Prostate gland (tissue), 2 donors: ENCODE measurements around the gene EIF5A. TPM values are rescaled to one million over a fixed set of nuclear protein-coding genes. Genes with fewer than 3 reads are reported as not detected.
"Not testable (repeated sequence)": the region's sequence is repeated elsewhere in the genome, so short reads cannot be mapped to it uniquely, and the experiment has no call there.

Source experiments
- DNase-seq: peaks from one replicate; pipeline ENCODE4 v3.0.0-alpha.2; 2019; ENCODE audit warnings: low spot score
- H3K27ac ChIP-seq, 2 donors: fragments of 200-600 bp; sonication (generic); 2 replicates each; pipeline ENCODE4 v1.5.1; 2017 to 2019
- H3K27me3 ChIP-seq: fragments of 200-600 bp; sonication (generic); replicated peaks from 2 replicates; pipeline ENCODE4 v1.5.1; 2019; ENCODE audit not compliant: insufficient read depth
- H3K36me3 ChIP-seq, 2 donors: fragments of 200-600 bp; sonication (generic); 1 replicate in 1 of 2; 2 replicates in 1 of 2; pipeline versions ENCODE4 v1.5.1 to v1.8.1; 2017 to 2019
- H3K4me1 ChIP-seq: fragments of 200-600 bp; sonication (generic); replicated peaks from 2 replicates; pipeline ENCODE4 v1.5.1; 2019
- H3K4me3 ChIP-seq, 2 donors: fragments of 200-600 bp; sonication (generic); 2 replicates each; pipeline ENCODE4 v1.5.1; 2017 to 2019
- H3K9me3 ChIP-seq: fragments of 200-600 bp; sonication (generic); 2 replicates; pipeline ENCODE4 v1.5.1; 2017
- CTCF ChIP-seq, 4 experiments: fragments of 200-600 bp in 2 of 4; fragments of 450-650 bp in 2 of 4; sonication (generic) in 2 of 4; IDR thresholded peaks; 1 replicate in 3 of 4; 2 replicates in 1 of 4; pipeline ENCODE4 v1.5.1; 2016 to 2019; ENCODE audit warnings: antibody characterized with exemption in 4 of 4, mild to moderate bottlenecking in 2 of 4, moderate library complexity in 2 of 4
- POLR2A ChIP-seq: fragments of 450-650 bp; IDR thresholded peaks from one replicate; pipeline ENCODE4 v1.6.1; 2016; ENCODE audit warnings: antibody characterized with exemption, mild to moderate bottlenecking
- POLR2AphosphoS5 ChIP-seq: sonication (generic); formaldehyde crosslinking; IDR thresholded peaks from one replicate; pipeline ENCODE4 v1.6.1; 2017; ENCODE audit warnings: antibody characterized with exemption
- WGBS: methylation state at CpG from one replicate; pipeline ENCODE4 v1.1.5; 2018; 5-methylcytosine and 5-hydroxymethylcytosine counted together
- intact Hi-C: fragments of 100-400 bp; cut with DNase I; formaldehyde crosslinking; loops from one replicate; pipeline ENCODE4 v1.14.2; 2022
- total RNA-seq, 2 donors: library from RNA; depleted of rRNA; stranded (reverse); fragments of >200 nt; gene quantifications; one replicate each; pipeline ENCODE4 v1.1.0, GENCODE V29; 2016

EIF5A gene
- total RNA-seq, 2 donors from 2014 or later: 172 to 195 TPM

DNA sequence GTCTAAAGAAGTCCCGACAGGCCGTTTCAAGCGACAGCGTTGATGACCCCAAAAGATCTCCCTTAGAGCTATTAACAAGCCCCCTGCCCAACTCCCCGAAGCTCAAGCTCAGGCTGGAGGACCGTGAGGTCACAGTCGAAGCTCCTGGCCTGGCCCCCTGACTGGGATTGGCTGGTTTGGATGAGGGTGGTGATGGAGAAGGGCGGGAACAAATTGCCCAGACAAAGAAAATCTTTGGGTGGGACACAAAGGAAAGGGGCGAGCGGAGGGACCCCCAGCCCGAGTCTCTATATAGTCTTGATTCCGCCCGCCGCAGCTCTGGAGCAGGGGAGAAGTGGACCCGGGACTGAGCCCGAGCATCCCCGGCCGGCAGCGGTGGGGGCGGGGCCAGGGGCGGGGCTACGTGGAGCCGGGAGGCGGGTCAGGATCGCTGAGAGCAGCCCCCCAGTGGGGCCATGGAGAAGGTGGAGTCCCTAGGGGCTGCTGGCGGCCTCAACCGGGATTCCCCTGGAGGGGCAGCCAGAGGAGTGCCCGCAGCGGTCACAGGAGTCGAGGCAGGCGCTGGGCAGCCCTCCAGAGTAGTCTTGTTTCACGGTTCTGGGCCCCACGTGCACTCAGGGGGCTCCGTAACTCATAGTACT lies 22.7 kb downstream of the EIF5A start:
- Histone ChIP-seq H3K27me3 (no peaks in the 10 kb centered on the region), H3K36me3 (no peaks in the 10 kb centered on the region), H3K9me3 (no peaks in the 10 kb centered on the region), H3K4me1 (peaks cover 6% of the 10 kb centered on the region), H3K4me3 (peak overlapping the region; percentile 72 to 87), H3K27ac (peak overlapping the region; percentile 82 to 84)
- no peak for TF ChIP-seq POLR2AphosphoS5
- no peak for TF ChIP-seq CTCF (IDR thresholded peaks at IDR 0.05)
- no peak for TF ChIP-seq POLR2A
- WGBS: under 1% methylated on average over 28 of the region's 34 CpGs
- intact Hi-C loops: no loop called here
- peak; percentile 69 for DNase-seq

DNA sequence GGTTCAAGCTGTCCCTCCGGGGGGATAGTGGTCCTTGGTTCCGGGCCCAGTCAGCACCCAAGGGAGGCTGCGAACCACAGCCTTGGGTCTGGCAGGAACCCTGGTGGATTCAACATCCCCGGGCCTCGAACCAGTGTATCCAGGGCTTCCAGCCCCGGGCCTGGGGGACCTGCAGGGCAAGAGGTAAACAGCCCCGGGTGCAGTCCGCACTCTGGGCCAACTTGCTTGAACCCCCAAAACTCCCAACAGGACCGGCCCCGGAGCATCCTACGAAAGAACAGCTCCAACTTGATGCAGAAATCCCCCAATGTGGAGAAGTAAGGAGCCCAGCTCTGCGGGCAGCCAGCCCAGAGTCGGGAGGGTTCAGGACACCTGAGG lies 23.2 kb downstream of the EIF5A start:
- WGBS: 58% methylated on average over 10 of the region's 13 CpGs
- Histone ChIP-seq H3K9me3 (no peaks in the 10 kb centered on the region), H3K4me3 (peak overlapping the region; percentile 72 to 87), H3K27ac (peak overlapping the region; percentile 82 to 84), H3K27me3 (no peaks in the 10 kb centered on the region), H3K36me3 (no peaks in the 10 kb centered on the region), H3K4me1 (peaks cover 6% of the 10 kb centered on the region)
- TF ChIP-seq POLR2A (no peak), POLR2AphosphoS5 (no peak), CTCF (IDR thresholded peaks at IDR 0.05) (no peak)
- intact Hi-C loops: no loop called here
- no peak for DNase-seq

DNA sequence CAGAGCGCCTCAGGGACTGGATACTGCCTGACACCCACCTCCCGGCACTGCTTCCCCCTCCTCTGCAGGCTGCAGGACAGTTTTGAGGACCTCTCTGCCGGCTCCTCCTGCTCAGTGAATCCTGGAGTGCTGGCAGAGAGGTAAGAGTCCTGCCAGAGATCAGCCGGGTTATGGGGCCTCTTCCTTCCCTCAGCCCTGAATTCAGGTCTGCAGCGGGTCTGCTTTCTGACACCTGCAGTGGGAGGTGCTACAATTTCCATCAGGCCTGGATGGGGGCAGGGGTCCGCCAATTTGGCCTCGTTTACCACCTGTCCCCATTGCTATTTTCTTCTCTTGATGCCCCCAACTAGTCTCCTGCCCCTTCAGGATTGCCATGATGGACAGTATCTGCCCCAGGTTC lies 24.7 kb downstream of the EIF5A start:
- intact Hi-C loops: no loop called here
- no peak for DNase-seq
- no peak for TF ChIP-seq POLR2A
- TF ChIP-seq CTCF (IDR thresholded peaks at IDR 0.05): no peak
- TF ChIP-seq POLR2AphosphoS5: no peak
- Histone ChIP-seq H3K9me3 (no peaks in the 10 kb centered on the region), H3K27ac (no peak overlapping the region), H3K27me3 (no peaks in the 10 kb centered on the region), H3K4me1 (peaks cover 6% of the 10 kb centered on the region), H3K36me3 (no peaks in the 10 kb centered on the region), H3K4me3 (no peak overlapping the region)
- WGBS: 51% methylated on average over 7 of the region's 7 CpGs

- H3K9me3 ChIP-seq, H3K27ac ChIP-seq, intact Hi-C loops, H3K27me3 ChIP-seq, DNase-seq, H3K4me3 ChIP-seq, H3K36me3 ChIP-seq, H3K4me1 ChIP-seq: not testable (repeated sequence)
- 42% methylated on average over 14 of the region's 14 CpGs for WGBS
Observed at GRCh38 chr17:7332600-7333069, 25.2 kb downstream of the EIF5A start.

DNA sequence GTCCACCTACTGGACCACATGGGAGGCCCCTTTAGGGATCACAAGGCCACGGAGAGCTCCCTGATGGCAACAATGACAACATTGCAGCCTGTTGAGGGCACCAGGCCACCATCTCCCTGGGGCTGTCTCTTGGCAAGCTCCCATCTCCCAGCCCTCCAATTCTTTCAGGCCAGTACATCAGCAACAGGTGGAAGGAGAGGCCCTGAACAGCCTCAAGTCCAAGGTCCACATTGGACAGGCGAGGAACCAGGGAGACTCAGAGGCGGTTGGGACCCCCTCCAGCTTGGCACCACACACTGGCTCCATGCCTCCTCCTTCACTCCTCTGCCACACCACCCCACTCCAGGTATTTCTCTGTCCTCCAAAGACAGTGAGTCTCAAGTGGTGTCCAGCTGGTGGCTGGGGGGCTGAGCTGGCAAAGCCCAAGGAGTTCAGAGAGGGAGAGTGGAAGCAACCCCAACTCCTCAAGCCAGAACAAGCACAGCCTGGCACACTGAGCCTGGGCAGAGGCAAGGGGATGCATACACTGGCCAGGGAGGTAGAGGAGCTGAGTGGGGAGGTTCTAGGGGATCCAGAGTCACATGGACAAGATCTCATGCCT lies 27.6 kb downstream of the EIF5A start:
- H3K36me3 ChIP-seq: no peaks in the 10 kb centered on the region
- TF ChIP-seq CTCF (IDR thresholded peaks at IDR 0.05) (no peak), POLR2AphosphoS5 (no peak), POLR2A (no peak)
- H3K27ac ChIP-seq: no peak overlapping the region
- H3K4me3 ChIP-seq: no peak overlapping the region
- no peak for DNase-seq
- no peaks in the 10 kb centered on the region for H3K9me3 ChIP-seq
- H3K27me3 ChIP-seq: no peaks in the 10 kb centered on the region
- 82% methylated on average over 3 of the region's 3 CpGs for WGBS
- intact Hi-C loops: no loop called here
- H3K4me1 ChIP-seq: peaks cover 6% of the 10 kb centered on the region

GRCh38 chr17:7335765-7336164 lies 28.3 kb downstream of the EIF5A start:
- intact Hi-C loops: not testable (repeated sequence)

More at GRCh38 chr17:7335765-7336164, 28.3 kb downstream of the EIF5A start:
- H3K4me3 ChIP-seq, H3K36me3 ChIP-seq, H3K4me1 ChIP-seq, H3K9me3 ChIP-seq, H3K27ac ChIP-seq, H3K27me3 ChIP-seq, DNase-seq: not testable (repeated sequence)
- 86% methylated on average over 13 of the region's 13 CpGs for WGBS
